K562 (cell line): ENCODE measurements around the gene CRK. TPM values are rescaled to one million over a fixed set of nuclear protein-coding genes. Genes with fewer than 3 reads are reported as not detected.

Experiments
- ATF2 ChIP-seq: sonication (generic); formaldehyde crosslinking; IDR thresholded peaks from 2 replicates; pipeline ENCODE4 v1.8.1; 2022; ENCODE audit warnings: missing genetic modification reagents
- CHCHD3 ChIP-seq: fragments of 250-450 bp; sonication (Bioruptor Pico); IDR thresholded peaks from 2 replicates; pipeline ENCODE4 v2.1.2; 2022; ENCODE audit warnings: mild to moderate bottlenecking
- CSDE1 ChIP-seq, 2 experiments: fragments of 450-650 bp; IDR thresholded peaks; 2 replicates each; pipeline ENCODE4 v1.6.1; 2016; ENCODE audit warnings: mild to moderate bottlenecking in 1 of 2
- HES1 ChIP-seq: fragments of 450-650 bp; IDR thresholded peaks from 2 replicates; pipeline ENCODE4 v1.6.1; 2016; ENCODE audit warnings: low read depth, mild to moderate bottlenecking, moderate library complexity
- HNRNPH1 ChIP-seq: fragments of 200-400 bp; formaldehyde crosslinking; optimal IDR thresholded peaks from 2 replicates; pipeline ENCODE3; 2017; ENCODE audit warnings: low read depth, mild to moderate bottlenecking, low read length, moderate library complexity
- PHB2 ChIP-seq: fragments of 450-650 bp; IDR thresholded peaks from 2 replicates; pipeline ENCODE4 v1.6.1; 2017; ENCODE audit warnings: low read depth
- POLR2G ChIP-seq: fragments of 200-400 bp; formaldehyde crosslinking; IDR thresholded peaks from 2 replicates; pipeline ENCODE4 v1.6.1; 2017; ENCODE audit warnings: low read depth, mild to moderate bottlenecking, antibody characterized with exemption, low read length, moderate library complexity
- POLR3A ChIP-seq: IDR thresholded peaks from 2 replicates; pipeline ENCODE4 v1.6.1; 2011; ENCODE audit warnings: borderline replicate concordance, mild to moderate bottlenecking, moderate library complexity; ENCODE audit not compliant: insufficient read length, insufficient read depth; ENCODE audit errors: extremely low read depth
- SOX6 ChIP-seq: fragments of 450-650 bp; IDR thresholded peaks from 2 replicates; pipeline ENCODE4 v1.6.1; 2014; ENCODE audit warnings: mild to moderate bottlenecking
- TCF7L2 ChIP-seq: fragments of 150-350 bp; IDR thresholded peaks from 2 replicates; pipeline ENCODE4 v1.6.1; 2016; ENCODE audit warnings: low read depth, mild to moderate bottlenecking, low read length, moderate library complexity
- YBX1 ChIP-seq: fragments of 450-650 bp; IDR thresholded peaks from 2 replicates; pipeline ENCODE4 v1.7.1; 2016; ENCODE audit warnings: mild to moderate bottlenecking
- ZBTB40 ChIP-seq, 2 experiments: fragments of 450-650 bp in 1 of 2; sonication (generic) in 1 of 2; formaldehyde crosslinking in 1 of 2; IDR thresholded peaks; 2 replicates each; pipeline versions ENCODE4 v1.7.1 to v1.9.0; 2016 to 2022; ENCODE audit warnings: inconsistent platforms in 1 of 2, mild to moderate bottlenecking in 1 of 2, missing genetic modification reagents in 1 of 2
- ZBTB43 ChIP-seq: sonication (generic); formaldehyde crosslinking; IDR thresholded peaks from 2 replicates; pipeline ENCODE4 v1.8.0; 2023; ENCODE audit warnings: mild to moderate bottlenecking, missing genetic modification reagents
- ZNF583 ChIP-seq: fragments of 250-450 bp; sonication (Bioruptor Pico); IDR thresholded peaks from 2 replicates; pipeline ENCODE4 v1.4.0; 2020
- ZNF589 ChIP-seq: fragments of 200-800 bp; sonication (Bioruptor generic); IDR thresholded peaks from 2 replicates; pipeline ENCODE4 v1.6.1; 2016; ENCODE audit warnings: low read depth, missing genetic modification characterization, missing compliant biosample characterization
- polyA plus RNA-seq, 8 experiments: library from polyadenylated mRNA; depleted of rRNA in 4 of 8; stranded (reverse) in 5 of 8; unstranded in 3 of 8; fragments of >200 nt; fragmentation: Nextera tagmentation in 2 of 8; fragmentation: Illumina TruSeq in 1 of 8; extraction: Ambion mirVana in 2 of 8; extraction: Trizol in 1 of 8; gene quantifications; 2 replicates each; pipeline versions ENCODE4 v1.2.1 to v1.2.3, GENCODE V29; 2011 to 2014; ENCODE audit warnings: inconsistent platforms in 1 of 8, missing spikeins in 1 of 8
- total RNA-seq, 7 experiments: library from RNA; depleted of rRNA in 6 of 7; stranded (reverse); fragments of >200 nt in 6 of 7; fragmentation: Illumina TruSeq in 2 of 7; extraction: Trizol in 2 of 7; gene quantifications; 2 replicates each; pipeline versions ENCODE4 v1.2.1 to v1.2.3, GENCODE V29; 2011 to 2021; ENCODE audit warnings: low replicate concordance in 1 of 7

CRK gene
- total and polyA plus RNA-seq, 9 of the 15 experiments (the other 6 are each of a cell fraction or from before 2014, with no cell fraction given) = 13.1 to 40.2 (median 26.1) TPM

GRCh38 chr17:1487939-1488825, 32.1 kb upstream of the CRK start (continued):
- TF ChIP-seq TCF7L2 = no peak
- TF ChIP-seq CSDE1 (IDR thresholded peaks at IDR 0.05) = no peak
- peak; percentile 59 for TF ChIP-seq POLR2G
- no peak for TF ChIP-seq SOX6
- no peak for TF ChIP-seq ZBTB43 (CRISPR knock-in tag)
- no peak for TF ChIP-seq ZNF589 (CRISPR knock-in tag)
- TF ChIP-seq ATF2 (CRISPR knock-in tag) = no peak
- TF ChIP-seq POLR3A = no peak
- TF ChIP-seq HES1 = no peak
- TF ChIP-seq ZNF583 (CRISPR knock-in tag) = no peak
- TF ChIP-seq ZBTB40 (IDR thresholded peaks at IDR 0.05) = no peak
- no peak for TF ChIP-seq ZBTB40 (CRISPR knock-in tag; IDR thresholded peaks at IDR 0.05)
- no peak for TF ChIP-seq HNRNPH1
- no peak for TF ChIP-seq YBX1
- no peak for TF ChIP-seq CHCHD3 (CRISPR knock-in tag)
- no peak for TF ChIP-seq PHB2
